NT2/D1 (cell line): Measurements from ENCODE around the gene GNRH2.

Source experiments
- YY1 ChIP-seq: IDR thresholded peaks from 2 replicates; pipeline ENCODE4 v1.6.1; 2011; ENCODE audit not compliant: insufficient read length, insufficient read depth
- ZNF274 ChIP-seq: IDR thresholded peaks from 2 replicates; pipeline ENCODE4 v1.6.1; 2011; ENCODE audit warnings: mild to moderate bottlenecking, low read depth, low read length

- TF ChIP-seq ZNF274 (no peak), YY1 (no peak)
Observed at GRCh38 chr20:3013771-3014170, 29.7 kb upstream of the GNRH2 start.
